CD4-positive, alpha-beta T cell treated with Interferon alpha-2 for 1 hour (primary cell): Measurements from ENCODE around the gene MAP2K7.
"Not testable (repeated sequence)": the region's sequence is repeated elsewhere in the genome, so short reads cannot be mapped to it uniquely, and the experiment has no call there.

ENCODE experiments used
- DNase-seq, 2 donors: peaks; one replicate each; pipeline ENCODE4 v3.0.0-alpha.2; 2020 to 2022

The MAP2K7 gene

DNA sequence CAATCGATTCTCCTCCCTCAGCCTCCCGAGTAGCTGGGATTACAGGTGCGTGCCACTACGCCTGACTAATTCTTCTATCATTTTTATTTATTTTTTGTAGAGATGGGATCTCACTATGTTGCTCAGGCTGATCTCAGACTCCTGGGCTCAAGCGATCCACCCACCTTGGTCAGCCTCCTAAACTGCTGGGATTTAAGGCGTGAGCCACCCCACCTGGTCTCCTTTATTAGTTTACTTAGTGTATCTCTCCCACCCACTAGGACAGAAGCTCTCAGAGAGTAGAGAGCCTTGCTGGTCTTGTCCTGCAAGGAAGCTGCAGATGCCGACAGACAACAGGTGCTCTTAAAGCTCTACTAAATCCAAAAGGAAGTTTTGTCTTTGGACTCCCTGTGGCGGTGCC lies 17.9 kb upstream of the MAP2K7 start:
- no peak for DNase-seq

GRCh38 chr19:7887408-7888144 lies 16.1 kb upstream of the MAP2K7 start:
- no peak for DNase-seq

DNA sequence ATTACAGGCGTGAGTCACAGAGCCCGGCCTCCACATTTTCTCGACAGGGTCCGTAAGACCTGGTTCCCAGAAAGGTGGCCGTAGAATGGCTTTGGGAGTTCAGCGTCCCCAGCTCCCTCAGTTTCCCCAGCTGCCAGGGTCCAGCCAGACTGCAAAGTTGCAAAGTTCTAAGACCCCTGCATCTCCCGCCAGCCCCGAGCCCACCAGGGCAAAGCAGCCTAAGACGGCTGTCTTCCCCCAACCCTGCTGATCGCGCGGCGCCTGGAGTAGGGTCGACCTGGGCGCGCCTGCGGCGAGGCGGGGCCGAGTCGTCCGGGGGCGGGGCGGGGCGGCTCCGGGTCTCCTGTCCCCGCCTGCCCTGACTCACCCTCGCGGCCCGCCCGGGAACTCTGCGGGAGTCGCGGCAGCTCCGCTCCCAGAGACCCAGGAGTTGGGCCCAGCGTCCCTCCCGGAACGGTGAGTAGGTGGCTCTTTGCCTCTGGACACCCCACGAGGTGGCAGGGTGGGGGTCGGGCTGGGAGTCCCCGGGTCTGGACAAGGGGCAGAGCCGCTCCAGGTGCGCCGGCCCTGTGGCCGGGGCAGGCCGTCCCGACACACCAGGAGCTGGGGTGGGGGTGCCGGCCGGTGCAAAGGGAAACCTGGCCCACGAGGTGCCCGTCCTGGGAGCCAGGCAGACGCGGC lies 15.4 kb upstream of the MAP2K7 start, which contains the start of gene LRRC8E:
LRRC8E (plus strand) TSS at position 366 of the 681 bp plus-strand sequence. CDS start 7,094 bp downstream, outside the sequence.
- no peak for DNase-seq

GRCh38 chr19:7888826-7889217 lies 14.9 kb upstream of the MAP2K7 start:
- DNase-seq, result no peak

GRCh38 chr19:7893362-7894101 lies 10.1 kb upstream of the MAP2K7 start:
- not testable (repeated sequence) for DNase-seq

DNA sequence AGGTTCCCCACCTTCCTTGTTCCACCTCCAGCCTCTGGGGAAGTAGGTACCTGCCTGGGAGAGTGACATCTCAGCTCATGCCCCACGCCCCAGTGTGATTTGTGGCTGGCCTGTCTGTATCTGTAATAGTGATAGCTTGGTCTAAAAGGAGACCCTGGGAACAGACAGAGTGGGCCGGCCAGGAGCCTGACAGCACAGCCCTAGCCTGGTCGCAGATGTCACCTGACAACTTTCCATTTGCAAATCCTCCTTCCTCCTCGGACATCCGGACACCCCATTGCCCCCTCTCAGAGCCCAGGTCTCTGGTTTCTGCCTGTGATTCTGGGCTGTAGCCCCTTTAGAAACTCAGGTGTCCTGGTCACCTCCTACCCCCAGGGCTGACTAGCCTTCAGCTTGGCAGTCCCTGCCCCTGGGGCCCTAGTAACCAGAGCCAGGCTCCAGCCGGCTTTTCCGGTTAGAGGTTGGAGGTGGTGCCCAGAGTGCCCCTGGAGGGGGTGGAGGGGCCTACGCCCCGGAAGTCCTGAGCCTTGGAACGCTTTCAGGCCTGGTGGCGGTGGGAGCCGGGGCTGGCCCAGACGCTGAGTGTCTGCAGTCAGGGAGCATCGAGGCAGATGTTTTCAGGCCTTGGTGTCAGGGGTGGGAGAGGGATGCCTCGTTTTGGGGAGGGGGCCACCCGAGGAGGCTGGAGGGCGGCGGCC lies 8.9 kb upstream of the MAP2K7 start:
- DNase-seq, result no peak

DNA sequence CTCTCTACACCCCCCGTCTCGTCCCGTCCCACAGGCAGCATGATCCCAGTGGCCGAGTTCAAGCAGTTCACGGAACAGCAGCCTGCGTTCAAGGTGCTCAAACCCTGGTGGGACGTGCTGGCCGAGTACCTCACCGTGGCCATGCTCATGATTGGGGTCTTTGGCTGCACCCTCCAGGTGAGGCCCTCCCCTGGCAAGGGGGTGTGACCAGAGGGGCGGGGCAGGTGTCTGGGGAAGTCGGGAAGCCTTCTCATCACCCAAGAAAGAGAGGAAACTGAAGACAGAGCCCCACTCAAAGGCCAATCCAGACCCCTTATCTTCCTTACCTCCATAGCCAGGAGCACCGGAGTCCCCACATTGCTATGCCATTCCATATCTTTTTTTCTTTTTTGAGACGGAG lies 8.1 kb upstream of the MAP2K7 start:
- DNase-seq, result no peak

DNA sequence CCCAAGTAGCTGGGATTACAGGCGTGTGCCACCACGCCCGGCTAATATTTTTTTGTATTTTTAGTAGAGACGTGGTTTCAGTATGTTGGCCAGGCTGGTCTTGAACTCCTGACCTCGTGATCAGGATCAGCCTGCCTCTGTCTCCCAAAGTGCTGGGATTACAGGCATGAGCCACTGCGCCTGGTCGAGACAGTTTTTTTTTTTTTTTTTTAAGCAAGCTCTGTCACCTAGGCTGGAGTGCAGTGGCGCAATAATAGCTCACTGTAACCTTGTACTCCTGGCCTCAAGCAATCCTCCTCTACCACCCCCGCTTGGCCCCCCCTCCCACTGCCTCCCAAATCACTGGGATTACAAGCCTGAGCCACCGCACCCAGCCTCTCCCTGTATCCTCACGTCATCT lies 6.4 kb upstream of the MAP2K7 start:
- DNase-seq, result no peak

GRCh38 chr19:7898967-7899366 lies 4.7 kb upstream of the MAP2K7 start:
- no peak for DNase-seq

- DNase-seq, result no peak
These were observed 3.8 kb upstream of the MAP2K7 start for GRCh38 chr19:7899751-7900378.

- DNase-seq, result no peak
These were observed 3.2 kb upstream of the MAP2K7 start for GRCh38 chr19:7900401-7900870.

GRCh38 chr19:7900931-7901330 lies 2.7 kb upstream of the MAP2K7 start:
- DNase-seq, result no peak

- DNase-seq, result no peak
These were observed 2.3 kb upstream of the MAP2K7 start for GRCh38 chr19:7901337-7901736.

GRCh38 chr19:7902796-7903243 lies 857 bp upstream of the MAP2K7 start:
- DNase-seq, result no peak

DNA sequence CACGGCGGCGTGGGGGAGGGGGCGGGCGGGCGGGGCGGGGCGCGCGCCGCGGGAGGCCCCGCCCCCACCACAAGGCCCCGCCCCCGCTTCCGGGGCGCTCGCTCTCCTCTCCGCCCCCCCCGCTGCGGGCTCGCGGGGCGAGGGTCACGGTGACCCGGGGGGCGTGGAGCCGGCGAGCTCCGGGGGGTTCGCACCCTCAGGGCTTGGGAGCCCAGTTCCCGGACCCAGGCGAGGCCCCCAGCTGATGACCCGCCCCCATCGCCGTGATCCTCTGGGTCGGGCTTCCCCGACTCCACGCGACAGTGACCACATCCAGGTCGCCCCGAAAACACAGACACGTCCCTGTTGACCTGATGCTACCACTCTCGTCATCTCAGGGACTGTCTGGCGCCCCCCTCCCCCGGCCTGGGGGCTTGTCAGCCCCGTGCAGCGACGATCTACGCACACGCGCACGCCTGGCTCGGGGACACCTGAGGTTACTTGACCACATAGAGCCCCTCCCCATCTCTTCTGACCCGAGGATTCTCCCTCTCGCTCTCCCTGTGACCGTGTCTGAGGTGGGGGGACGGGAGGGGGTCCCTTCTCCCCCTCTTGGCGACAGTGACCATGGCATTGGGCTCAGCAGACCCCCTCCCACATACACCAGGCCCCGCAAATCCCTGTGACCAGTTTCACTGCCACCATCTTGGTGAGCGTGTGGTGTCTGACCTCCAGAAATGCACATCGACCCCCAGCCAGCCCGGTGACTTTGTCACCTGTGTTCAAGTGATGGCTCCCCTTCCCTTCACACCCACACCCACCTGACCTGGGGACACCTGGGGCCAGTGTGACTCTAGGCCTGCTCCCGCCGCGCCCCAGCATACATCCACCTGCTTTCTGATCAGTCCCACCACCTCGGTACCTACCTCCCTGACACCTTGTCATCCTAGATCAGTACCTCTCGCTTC lies 670 bp downstream of the MAP2K7 start:
- peak; percentile 89 to 90 for DNase-seq

DNA sequence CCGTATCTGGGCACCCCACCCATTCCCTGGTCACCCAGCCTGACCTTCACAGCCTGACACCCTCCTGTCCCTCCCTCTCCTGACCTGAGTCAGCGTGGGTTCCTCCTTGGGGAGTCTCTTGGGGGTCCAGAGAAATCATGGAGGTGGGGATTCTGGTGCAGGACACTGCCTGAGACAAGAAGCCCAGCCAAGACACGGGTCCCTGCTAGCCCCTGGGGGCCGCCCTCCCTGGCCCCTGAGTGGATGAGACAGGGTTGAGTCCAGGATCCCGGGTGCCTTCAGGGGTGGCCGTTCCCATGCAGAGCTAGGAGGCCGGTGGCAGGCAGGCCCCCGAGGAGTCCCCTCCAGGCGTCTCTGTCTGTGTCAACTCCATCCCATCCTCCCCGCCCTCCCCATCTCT lies 1.6 kb downstream of the MAP2K7 start:
- no peak for DNase-seq

GRCh38 chr19:7905859-7906258 lies 2.2 kb downstream of the MAP2K7 start:
- DNase-seq, result no peak

GRCh38 chr19:7907122-7907521 lies 3.4 kb downstream of the MAP2K7 start:
- no peak for DNase-seq

- no peak for DNase-seq
These were observed 3.9 kb downstream of the MAP2K7 start for GRCh38 chr19:7907544-7907943.

GRCh38 chr19:7908078-7908699 lies 4.5 kb downstream of the MAP2K7 start:
- DNase-seq, result no peak
